ENCODE data around the gene ZFAND5.

GRCh38 chr9:72377041-72377440, 12.0 kb upstream of the ZFAND5 start:
- TF ChIP-seq CTCF (IDR thresholded peaks at IDR 0.05) (no peak), POLR2A (IDR thresholded peaks at IDR 0.05) (no peak), EP300 (IDR thresholded peaks at IDR 0.05) (no peak)
